Stomach (tissue), 9 donors: Measurements from ENCODE around the gene PRSS8. TPM values are rescaled to one million over a fixed set of nuclear protein-coding genes. Genes with fewer than 3 reads are reported as not detected.

Source experiments
- DNase-seq, 2 donors: peaks; one replicate each; pipeline versions ENCODE4 v3.0.0 to v3.0.0-alpha.2; 2013 to 2019
- H3K27ac ChIP-seq, 5 donors: fragments of 200-600 bp in 4 of 5; sonication (generic) in 4 of 5; one replicate each; pipeline ENCODE4 v1.5.1; 2013 to 2019; ENCODE audit warnings: mild to moderate bottlenecking in 1 of 5, moderate library complexity in 1 of 5
- H3K27me3 ChIP-seq, 3 donors: fragments of 200-600 bp; sonication (generic); one replicate each; pipeline ENCODE4 v1.5.1; 2017 to 2019; ENCODE audit warnings: mixed run types in 1 of 3
- H3K36me3 ChIP-seq, 4 donors: fragments of 200-600 bp; sonication (generic); 1 replicate in 3 of 4; 2 replicates in 1 of 4; pipeline ENCODE4 v1.5.1; 2016 to 2019
- H3K4me1 ChIP-seq, 4 donors: fragments of 200-600 bp; sonication (generic); one replicate each; pipeline ENCODE4 v1.5.1; 2016 to 2019
- H3K4me3 ChIP-seq, 4 donors: fragments of 200-600 bp; sonication (generic) in 3 of 4; one replicate each; pipeline ENCODE4 v1.5.1; 2016 to 2019; ENCODE audit warnings: mild to moderate bottlenecking in 1 of 4
- H3K9me3 ChIP-seq, 4 donors: fragments of 200-600 bp; sonication (generic); one replicate each; pipeline ENCODE4 v1.5.1; 2016 to 2019
- EP300 ChIP-seq: sonication (generic); formaldehyde crosslinking; IDR thresholded peaks from one replicate; pipeline ENCODE4 v1.6.1; 2017; ENCODE audit warnings: antibody characterized with exemption
- POLR2A ChIP-seq, 4 donors: fragments of 450-650 bp; IDR thresholded peaks; one replicate each; pipeline ENCODE4 v1.6.1; 2016; ENCODE audit warnings: antibody characterized with exemption in 4 of 4, control low read depth in 2 of 4, mild to moderate bottlenecking in 1 of 4, moderate library complexity in 1 of 4
- POLR2AphosphoS5 ChIP-seq, 3 donors: sonication (generic); formaldehyde crosslinking; IDR thresholded peaks; one replicate each; pipeline ENCODE4 v1.6.1; 2016; ENCODE audit warnings: antibody characterized with exemption in 3 of 3
- WGBS, 5 donors: extraction: QIAGEN DNeasy Blood & Tissue Kit in 3 of 5; methylation state at CpG; one replicate each; pipeline versions ENCODE4 v1.1.5 to v1.1.7; 2013 to 2018; 5-methylcytosine and 5-hydroxymethylcytosine counted together
- intact Hi-C: fragments of 100-400 bp; cut with DNase I; formaldehyde crosslinking; loops from one replicate; pipeline ENCODE4 v1.15.1; 2023; ENCODE audit warnings: low total_unique reads
- polyA plus RNA-seq, 3 donors: library from polyadenylated mRNA; stranded (reverse); fragments of 200-250 nt; gene quantifications; one replicate each; pipeline ENCODE4 v1.2.3, GENCODE V29; 2013
- total RNA-seq, 5 donors: library from RNA; depleted of rRNA; stranded (reverse); fragments of >200 nt; gene quantifications; one replicate each; pipeline versions ENCODE4 v1.1.0 to v1.2.3, GENCODE V29; 2014 to 2016
- TF ChIP-seq, protein P1 (sequence below), 7 experiments: fragments of 450-650 bp in 4 of 7; fragments of 200-600 bp in 3 of 7; sonication (generic) in 3 of 7; IDR thresholded peaks; one replicate each; pipeline ENCODE4 v1.5.1; 2016 to 2019; ENCODE audit warnings: antibody characterized with exemption in 7 of 7, control low read depth in 2 of 7, mild to moderate bottlenecking in 1 of 7
- donor health status: healthy with polysubstance abuse.
- donor health status: Bipolar disorder and iron deficiency.
- donor health status: healthy.

The PRSS8 gene
- total and polyA plus RNA-seq, 8 donors, result 5.8 to 176 (median 93.0) TPM

- Histone ChIP-seq H3K27ac (no peak overlapping the region), H3K4me1 (peaks cover 0 to 12% (median 6%) of the 10 kb centered on the region in 4 donors), H3K9me3 (no peaks in the 10 kb centered on the region), H3K27me3 (no peaks in the 10 kb centered on the region), H3K36me3 (no peaks in the 10 kb centered on the region), H3K4me3 (no peak overlapping the region)
- TF ChIP-seq EP300, result no peak
- TF ChIP-seq POLR2A (IDR thresholded peaks at IDR 0.05), result no peak
- TF ChIP-seq, protein P1, sequence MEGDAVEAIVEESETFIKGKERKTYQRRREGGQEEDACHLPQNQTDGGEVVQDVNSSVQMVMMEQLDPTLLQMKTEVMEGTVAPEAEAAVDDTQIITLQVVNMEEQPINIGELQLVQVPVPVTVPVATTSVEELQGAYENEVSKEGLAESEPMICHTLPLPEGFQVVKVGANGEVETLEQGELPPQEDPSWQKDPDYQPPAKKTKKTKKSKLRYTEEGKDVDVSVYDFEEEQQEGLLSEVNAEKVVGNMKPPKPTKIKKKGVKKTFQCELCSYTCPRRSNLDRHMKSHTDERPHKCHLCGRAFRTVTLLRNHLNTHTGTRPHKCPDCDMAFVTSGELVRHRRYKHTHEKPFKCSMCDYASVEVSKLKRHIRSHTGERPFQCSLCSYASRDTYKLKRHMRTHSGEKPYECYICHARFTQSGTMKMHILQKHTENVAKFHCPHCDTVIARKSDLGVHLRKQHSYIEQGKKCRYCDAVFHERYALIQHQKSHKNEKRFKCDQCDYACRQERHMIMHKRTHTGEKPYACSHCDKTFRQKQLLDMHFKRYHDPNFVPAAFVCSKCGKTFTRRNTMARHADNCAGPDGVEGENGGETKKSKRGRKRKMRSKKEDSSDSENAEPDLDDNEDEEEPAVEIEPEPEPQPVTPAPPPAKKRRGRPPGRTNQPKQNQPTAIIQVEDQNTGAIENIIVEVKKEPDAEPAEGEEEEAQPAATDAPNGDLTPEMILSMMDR (IDR thresholded peaks at IDR 0.05), result no peak
- no peak for TF ChIP-seq POLR2AphosphoS5 (IDR thresholded peaks at IDR 0.05)
- intact Hi-C loops, result no loop called here
- 55 to 68% (median 61%) methylated on average over 4 of the region's 4 CpGs for WGBS, 5 donors
- DNase-seq, result no peak
Observed at GRCh38 chr16:31099860-31100638, 35.5 kb downstream of the PRSS8 start.

DNA sequence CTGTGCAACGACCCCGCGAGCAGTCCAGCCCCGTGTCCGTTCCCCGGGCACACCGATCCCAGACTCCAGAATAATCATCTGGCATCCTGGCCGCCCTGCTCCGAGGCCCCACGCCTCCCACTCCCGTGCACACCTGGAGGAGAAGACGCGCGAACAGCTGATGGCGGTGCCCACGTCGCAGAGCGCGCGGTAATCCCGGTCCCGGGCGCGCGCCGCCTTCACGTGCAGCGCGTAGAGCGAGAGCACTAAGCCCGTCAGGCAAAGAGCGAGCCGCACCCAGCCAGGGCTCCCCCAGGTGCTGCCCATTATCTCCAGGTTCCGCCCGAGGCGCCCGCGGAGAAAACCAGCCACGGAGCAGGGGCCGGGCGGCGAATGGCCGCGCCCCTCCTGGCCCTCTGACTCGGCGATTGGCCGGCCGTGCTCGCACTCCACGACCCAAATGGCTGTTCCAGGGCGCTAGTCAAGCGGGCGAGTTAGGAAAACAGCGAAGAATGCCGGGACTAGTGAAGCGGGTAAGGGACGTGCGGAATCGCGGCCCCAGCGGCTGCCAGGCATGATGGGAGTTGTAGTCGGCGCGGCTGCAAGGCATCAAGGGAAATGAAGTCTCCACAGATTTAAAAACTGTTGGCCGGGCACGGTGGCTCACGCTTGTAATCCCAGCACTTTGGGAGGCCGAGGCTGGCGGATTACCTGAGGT, 41.0 kb downstream of the PRSS8 start, which contains the start of gene VKORC1:
VKORC1 (minus strand) TSS at position 374 of the 697 bp plus-strand sequence; CDS start at position 306, 68 bp downstream.
- Histone ChIP-seq H3K36me3 (peaks cover 6 to 21% (median 18%) of the 10 kb centered on the region in 4 donors), H3K27ac (peak within 1 kb of the TSS; percentile 87 to 92 (median 88)), H3K9me3 (no peaks in the 10 kb centered on the region), H3K27me3 (no peaks in the 10 kb centered on the region), H3K4me1 (peaks cover 13 to 31% (median 27%) of the 10 kb centered on the region in 4 donors), H3K4me3 (peak within 1 kb of the TSS; percentile 72 to 95 (median 78))
- peak; percentile 96 to 98 for DNase-seq
- TF ChIP-seq POLR2AphosphoS5 (IDR thresholded peaks at IDR 0.05), result peak; percentile 75 to 91 (median 82)
- no peak for TF ChIP-seq POLR2A (IDR thresholded peaks at IDR 0.05)
- TF ChIP-seq, protein P1 (IDR thresholded peaks at IDR 0.05), result peak in 2 of 7 experiments; percentile 7 to 17
- no peak for TF ChIP-seq EP300
- WGBS, 5 donors, result 0 to 1% (median 1%) methylated on average over 41 to 69 of the region's 69 CpGs
- intact Hi-C loops, result no loop called here

GRCh38 chr16:31094088-31094423, 41.5 kb downstream of the PRSS8 start:
- TF ChIP-seq POLR2AphosphoS5 (IDR thresholded peaks at IDR 0.05), result no peak
- TF ChIP-seq, protein P1 (IDR thresholded peaks at IDR 0.05), result no peak
- TF ChIP-seq POLR2A (IDR thresholded peaks at IDR 0.05), result no peak
- no peak for TF ChIP-seq EP300
- peaks cover 6 to 27% (median 23%) of the 10 kb centered on the region in 4 donors for H3K36me3 ChIP-seq
- DNase-seq, result peak in 1 of 2 donors; percentile 56
- peak overlapping the region; percentile 87 to 92 (median 88) for H3K27ac ChIP-seq
- 0 to 1% (median 1%) methylated on average over 20 of the region's 20 CpGs for WGBS, 5 donors
- H3K27me3 ChIP-seq, result no peaks in the 10 kb centered on the region
- peak overlapping the region; percentile 72 to 95 (median 78) for H3K4me3 ChIP-seq
- no peaks in the 10 kb centered on the region for H3K9me3 ChIP-seq
- intact Hi-C loops, result no loop called here
- peaks cover 13 to 32% (median 27%) of the 10 kb centered on the region in 4 donors for H3K4me1 ChIP-seq

- Histone ChIP-seq H3K27ac (peak overlapping the region in 2 of 5 donors; percentile 88 to 92), H3K9me3 (no peaks in the 10 kb centered on the region), H3K4me3 (peak overlapping the region; percentile 72 to 95 (median 78)), H3K27me3 (no peaks in the 10 kb centered on the region), H3K36me3 (peaks cover 6 to 35% (median 28%) of the 10 kb centered on the region in 4 donors), H3K4me1 (peaks cover 13 to 38% (median 27%) of the 10 kb centered on the region in 4 donors)
- intact Hi-C loops, result no loop called here
- DNase-seq, result peak in 1 of 2 donors; percentile 47
- TF ChIP-seq EP300 (no peak), POLR2A (IDR thresholded peaks at IDR 0.05) (no peak), POLR2AphosphoS5 (IDR thresholded peaks at IDR 0.05) (no peak)
- TF ChIP-seq, protein P1 (IDR thresholded peaks at IDR 0.05), result no peak
- WGBS, 5 donors, result 38 to 50% (median 40%) methylated on average over 15 to 17 of the region's 17 CpGs
Observed at GRCh38 chr16:31093132-31093703, 42.3 kb downstream of the PRSS8 start.
